ENCODE data around the gene FTL.
"Not testable (repeated sequence)": the region's sequence is repeated elsewhere in the genome, so short reads cannot be mapped to it uniquely, and the experiment has no call there.

FTL gene

DNA sequence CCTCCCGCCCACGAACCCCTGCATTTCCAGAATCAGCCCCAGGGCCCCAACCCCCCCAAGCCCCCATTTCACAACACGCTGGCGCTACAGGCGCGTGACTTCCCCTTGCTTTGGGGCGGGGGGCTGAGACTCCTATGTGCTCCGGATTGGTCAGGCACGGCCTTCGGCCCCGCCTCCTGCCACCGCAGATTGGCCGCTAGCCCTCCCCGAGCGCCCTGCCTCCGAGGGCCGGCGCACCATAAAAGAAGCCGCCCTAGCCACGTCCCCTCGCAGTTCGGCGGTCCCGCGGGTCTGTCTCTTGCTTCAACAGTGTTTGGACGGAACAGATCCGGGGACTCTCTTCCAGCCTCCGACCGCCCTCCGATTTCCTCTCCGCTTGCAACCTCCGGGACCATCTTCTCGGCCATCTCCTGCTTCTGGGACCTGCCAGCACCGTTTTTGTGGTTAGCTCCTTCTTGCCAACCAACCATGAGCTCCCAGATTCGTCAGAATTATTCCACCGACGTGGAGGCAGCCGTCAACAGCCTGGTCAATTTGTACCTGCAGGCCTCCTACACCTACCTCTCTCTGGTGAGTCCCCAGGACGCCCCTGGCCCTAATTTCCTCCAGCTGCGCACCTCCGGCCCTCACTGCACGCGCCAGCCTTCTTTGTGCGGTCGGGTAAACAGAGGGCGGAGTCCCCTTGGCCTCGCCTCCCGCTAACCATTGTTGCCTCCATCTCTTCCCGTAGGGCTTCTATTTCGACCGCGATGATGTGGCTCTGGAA lies at the start of gene FTL:
Gene FTL (plus strand): TSS at position 270 of the 766 bp plus-strand sequence. CDS start 199 bp downstream, at position 469.
- in situ Hi-C loops (cut with MboI; ENCODE audit: low pct_unique_long_range_greater_than_20kb, low sequenced_read_pairs, unreplicated experiment) = loop anchor here (25.0 kb wide), 2 partner anchors 103 to 328 kb away; partner anchors contain the start of genes CA11, DBP, PLEKHA4 and PPP1R15A
- peak; percentile 97 for DNase-seq (ENCODE audit: low spot score)
- TF ChIP-seq, protein P1, sequence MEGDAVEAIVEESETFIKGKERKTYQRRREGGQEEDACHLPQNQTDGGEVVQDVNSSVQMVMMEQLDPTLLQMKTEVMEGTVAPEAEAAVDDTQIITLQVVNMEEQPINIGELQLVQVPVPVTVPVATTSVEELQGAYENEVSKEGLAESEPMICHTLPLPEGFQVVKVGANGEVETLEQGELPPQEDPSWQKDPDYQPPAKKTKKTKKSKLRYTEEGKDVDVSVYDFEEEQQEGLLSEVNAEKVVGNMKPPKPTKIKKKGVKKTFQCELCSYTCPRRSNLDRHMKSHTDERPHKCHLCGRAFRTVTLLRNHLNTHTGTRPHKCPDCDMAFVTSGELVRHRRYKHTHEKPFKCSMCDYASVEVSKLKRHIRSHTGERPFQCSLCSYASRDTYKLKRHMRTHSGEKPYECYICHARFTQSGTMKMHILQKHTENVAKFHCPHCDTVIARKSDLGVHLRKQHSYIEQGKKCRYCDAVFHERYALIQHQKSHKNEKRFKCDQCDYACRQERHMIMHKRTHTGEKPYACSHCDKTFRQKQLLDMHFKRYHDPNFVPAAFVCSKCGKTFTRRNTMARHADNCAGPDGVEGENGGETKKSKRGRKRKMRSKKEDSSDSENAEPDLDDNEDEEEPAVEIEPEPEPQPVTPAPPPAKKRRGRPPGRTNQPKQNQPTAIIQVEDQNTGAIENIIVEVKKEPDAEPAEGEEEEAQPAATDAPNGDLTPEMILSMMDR (IDR thresholded peaks at IDR 0.05; ENCODE audit: extremely low read depth, insufficient read depth, missing control alignments) = no peak

DNA sequence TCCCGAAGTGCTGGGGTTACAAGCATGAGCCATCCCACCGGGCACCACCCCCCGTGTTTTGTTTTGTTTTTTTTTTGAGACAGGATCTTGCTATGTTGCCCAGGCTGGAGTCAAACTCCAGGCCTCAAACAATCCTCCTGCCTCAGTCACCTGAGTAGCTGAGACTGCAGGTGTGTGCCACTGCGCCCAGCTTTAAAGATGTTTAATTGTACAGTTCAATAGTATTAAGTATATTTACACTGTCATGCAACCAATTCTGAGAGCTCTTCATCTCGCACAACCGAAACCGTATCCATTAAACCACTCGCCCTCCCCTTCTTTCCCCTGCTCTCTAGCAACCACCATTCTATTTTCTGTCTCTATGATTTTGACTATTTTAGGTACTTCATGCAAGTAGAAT lies 49.4 kb upstream of the FTL start:
- DNase-seq (ENCODE audit: low spot score) = no peak
- in situ Hi-C loops (cut with MboI; ENCODE audit: low pct_unique_long_range_greater_than_20kb, low sequenced_read_pairs, unreplicated experiment) = no loop called here
- TF ChIP-seq, protein P1 (IDR thresholded peaks at IDR 0.05; ENCODE audit: extremely low read depth, insufficient read depth, missing control alignments) = no peak

DNA sequence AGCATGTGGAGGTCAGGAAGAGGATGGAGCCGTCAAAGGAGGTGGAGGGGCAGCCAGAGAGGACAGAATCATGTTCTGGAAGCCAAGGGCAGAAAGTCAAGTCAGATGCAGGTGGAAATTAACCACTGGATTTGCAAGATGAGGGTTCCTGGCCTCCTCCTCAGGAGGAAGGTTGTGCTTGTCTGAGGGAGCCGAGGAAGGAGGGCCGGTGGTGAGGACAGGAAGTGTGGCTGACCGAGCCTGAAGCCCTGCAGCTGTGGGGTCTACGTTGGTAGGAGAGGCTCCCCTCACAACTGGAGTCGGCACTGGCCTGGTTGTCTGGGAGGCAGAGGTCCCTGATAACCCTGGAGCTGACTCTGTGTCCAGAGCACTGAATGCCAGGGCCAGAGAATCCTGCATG lies 47.0 kb upstream of the FTL start:
- no peak for DNase-seq (ENCODE audit: low spot score)
- TF ChIP-seq, protein P1 (IDR thresholded peaks at IDR 0.05; ENCODE audit: extremely low read depth, insufficient read depth, missing control alignments) = no peak
- in situ Hi-C loops (cut with MboI; ENCODE audit: low pct_unique_long_range_greater_than_20kb, low sequenced_read_pairs, unreplicated experiment) = no loop called here

DNA sequence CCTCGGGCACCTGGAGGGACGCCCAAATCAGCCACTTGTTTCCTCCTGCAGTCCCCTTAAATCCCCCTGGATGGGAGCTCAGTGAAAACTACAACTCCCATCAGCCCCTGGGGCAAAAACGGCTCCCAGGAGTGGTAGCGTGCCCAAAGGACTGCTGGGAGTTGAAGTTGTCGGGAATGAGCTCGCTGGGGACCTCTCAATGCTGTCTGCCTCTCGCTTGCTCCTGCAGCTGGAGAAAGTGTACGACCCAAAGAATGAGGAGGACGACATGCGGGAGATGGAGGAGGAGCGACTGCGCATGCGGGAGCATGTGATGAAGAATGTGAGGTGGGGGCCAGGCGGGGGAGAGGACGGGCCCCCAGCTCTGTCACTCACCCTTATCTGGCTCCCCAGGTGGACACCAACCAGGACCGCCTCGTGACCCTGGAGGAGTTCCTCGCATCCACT lies 46.3 kb upstream of the FTL start:
- no peak for DNase-seq (ENCODE audit: low spot score)
- in situ Hi-C loops (cut with MboI; ENCODE audit: low pct_unique_long_range_greater_than_20kb, low sequenced_read_pairs, unreplicated experiment) = no loop called here

DNA sequence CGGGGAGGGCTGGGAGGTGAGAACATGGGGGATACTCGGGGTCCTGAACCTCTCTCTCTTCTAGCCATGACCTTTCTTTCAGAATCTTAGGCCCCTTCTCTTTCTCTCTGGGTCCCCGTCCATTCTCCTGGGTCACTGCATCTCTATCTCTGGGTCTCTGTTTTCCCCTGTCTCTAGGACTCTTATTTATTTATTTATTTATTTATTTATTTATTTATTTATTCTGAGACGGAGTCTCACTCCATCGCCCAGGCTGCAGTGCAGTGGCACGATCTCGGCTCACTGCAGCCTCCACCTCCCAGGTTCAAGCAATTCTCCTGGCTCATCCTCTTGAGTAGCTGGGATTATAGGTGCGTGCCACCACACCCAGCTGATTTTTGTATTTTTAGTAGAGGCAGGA lies 45.8 kb upstream of the FTL start:
- DNase-seq (ENCODE audit: low spot score); in situ Hi-C loops (cut with MboI; ENCODE audit: low pct_unique_long_range_greater_than_20kb, low sequenced_read_pairs, unreplicated experiment): not testable (repeated sequence)

More for the DNA sequence above, 46.3 kb upstream of the FTL start:
- TF ChIP-seq, protein P1 (IDR thresholded peaks at IDR 0.05; ENCODE audit: extremely low read depth, insufficient read depth, missing control alignments) = no peak

DNA sequence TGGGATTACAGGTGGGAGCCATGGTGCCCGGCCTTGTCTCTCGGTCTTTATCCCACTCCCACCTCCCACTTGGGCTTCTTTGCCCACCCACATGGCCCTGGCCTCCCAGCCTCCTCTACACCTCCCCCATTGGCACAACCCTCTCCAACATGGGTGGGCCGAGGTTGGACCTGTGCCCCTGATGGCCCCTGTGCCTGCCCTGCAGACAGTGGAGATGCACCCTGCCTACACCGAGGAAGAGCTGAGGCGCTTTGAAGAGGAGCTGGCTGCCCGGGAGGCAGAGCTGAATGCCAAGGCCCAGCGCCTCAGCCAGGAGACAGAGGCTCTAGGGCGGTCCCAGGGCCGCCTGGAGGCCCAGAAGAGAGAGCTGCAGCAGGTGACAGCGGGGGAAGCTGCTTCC lies 44.2 kb upstream of the FTL start:
- DNase-seq (ENCODE audit: low spot score) = no peak
- TF ChIP-seq, protein P1 (IDR thresholded peaks at IDR 0.05; ENCODE audit: extremely low read depth, insufficient read depth, missing control alignments) = no peak
- in situ Hi-C loops (cut with MboI; ENCODE audit: low pct_unique_long_range_greater_than_20kb, low sequenced_read_pairs, unreplicated experiment) = no loop called here

DNA sequence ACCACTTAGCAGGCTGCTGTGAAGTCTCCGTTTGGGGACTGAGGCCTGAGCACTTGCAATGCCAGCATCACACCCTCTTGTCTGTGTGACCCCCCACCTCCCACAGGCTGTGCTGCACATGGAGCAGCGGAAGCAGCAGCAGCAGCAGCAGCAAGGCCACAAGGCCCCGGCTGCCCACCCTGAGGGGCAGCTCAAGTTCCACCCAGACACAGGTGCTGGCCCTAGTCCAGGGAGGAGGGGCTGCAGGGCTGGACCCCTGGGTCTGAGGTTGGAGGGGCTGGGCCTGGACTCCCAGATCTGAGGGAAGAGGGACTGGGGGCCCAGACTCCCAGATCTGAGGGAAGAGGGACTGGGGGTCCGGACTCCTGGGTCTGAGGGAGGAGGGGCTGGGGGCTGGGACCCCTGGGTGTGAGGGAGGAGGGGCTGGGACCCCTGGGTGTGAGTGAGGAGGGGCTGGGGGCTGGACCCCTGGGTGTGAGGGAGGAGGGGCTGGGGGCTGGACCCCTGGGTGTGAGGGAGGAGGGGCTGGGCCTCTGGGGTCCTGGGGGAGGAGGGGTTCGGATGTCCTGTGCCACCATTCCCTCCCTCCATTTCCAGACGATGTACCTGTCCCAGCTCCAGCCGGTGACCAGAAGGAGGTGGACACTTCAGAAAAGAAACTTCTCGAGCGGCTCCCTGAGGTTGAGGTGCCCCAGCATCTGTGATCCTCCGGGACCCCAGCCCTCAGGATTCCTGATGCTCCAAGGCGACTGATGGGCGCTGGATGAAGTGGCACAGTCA lies 43.2 kb upstream of the FTL start:
- DNase-seq (ENCODE audit: low spot score) = no peak
- in situ Hi-C loops (cut with MboI; ENCODE audit: low pct_unique_long_range_greater_than_20kb, low sequenced_read_pairs, unreplicated experiment) = no loop called here
- TF ChIP-seq, protein P1 (IDR thresholded peaks at IDR 0.05; ENCODE audit: extremely low read depth, insufficient read depth, missing control alignments) = no peak

All from GM13977 (cell line).